DLD1 (cell line): Measurements from ENCODE around the gene ARMC2.
"Not testable (repeated sequence)": the region's sequence is repeated elsewhere in the genome, so short reads cannot be mapped to it uniquely, and the experiment has no call there.

Experiments used
- in situ Hi-C: cut with HindIII; loops from 2 replicates; pipeline ENCODE4 v1.10.0; 2017; ENCODE audit warnings: low sequenced_read_pairs

The ARMC2 gene

GRCh38 chr6:108903796-108904195 is 55.6 kb downstream of the ARMC2 start:
- in situ Hi-C loops = no loop called here

GRCh38 chr6:108904741-108905140 is 56.5 kb downstream of the ARMC2 start:
- in situ Hi-C loops = no loop called here

- in situ Hi-C loops = no loop called here
These were observed 66.2 kb downstream of the ARMC2 start for GRCh38 chr6:108914235-108915022.

- in situ Hi-C loops = no loop called here
These were observed 67.0 kb downstream of the ARMC2 start for GRCh38 chr6:108915258-108915657.

GRCh38 chr6:108916026-108916686 is 67.9 kb downstream of the ARMC2 start:
- in situ Hi-C loops = no loop called here

GRCh38 chr6:108920751-108921150 is 72.5 kb downstream of the ARMC2 start:
- in situ Hi-C loops = no loop called here

- in situ Hi-C loops = no loop called here
These were observed 73.5 kb downstream of the ARMC2 start for GRCh38 chr6:108921547-108922361.

GRCh38 chr6:108922499-108922898 is 74.3 kb downstream of the ARMC2 start:
- in situ Hi-C loops = no loop called here

GRCh38 chr6:108927927-108928326 is 79.7 kb downstream of the ARMC2 start:
- in situ Hi-C loops = no loop called here

GRCh38 chr6:108928650-108929049 is 80.4 kb downstream of the ARMC2 start:
- in situ Hi-C loops = no loop called here

GRCh38 chr6:108931090-108931489 is 82.9 kb downstream of the ARMC2 start:
- in situ Hi-C loops = not testable (repeated sequence)

GRCh38 chr6:108937170-108937569 is 88.9 kb downstream of the ARMC2 start:
- in situ Hi-C loops = no loop called here

GRCh38 chr6:108940741-108941140 is 92.5 kb downstream of the ARMC2 start:
- in situ Hi-C loops = no loop called here

GRCh38 chr6:108941281-108941680 is 93.1 kb downstream of the ARMC2 start:
- in situ Hi-C loops = no loop called here

- in situ Hi-C loops = no loop called here
These were observed 93.6 kb downstream of the ARMC2 start for GRCh38 chr6:108941859-108942258.

GRCh38 chr6:108942556-108943492 is 94.6 kb downstream of the ARMC2 start:
- in situ Hi-C loops = no loop called here

- in situ Hi-C loops = no loop called here
These were observed 95.8 kb downstream of the ARMC2 start for GRCh38 chr6:108944071-108944470.

- in situ Hi-C loops = no loop called here
These were observed 96.8 kb downstream of the ARMC2 start for GRCh38 chr6:108944707-108945680.

GRCh38 chr6:108945681-108946159 is 97.5 kb downstream of the ARMC2 start:
- in situ Hi-C loops = no loop called here
